Caco-2 (cell line): ENCODE measurements around the gene ADGRG1. TPM values are rescaled to one million over a fixed set of nuclear protein-coding genes. Genes with fewer than 3 reads are reported as not detected.
"Not testable (repeated sequence)": the region's sequence is repeated elsewhere in the genome, so short reads cannot be mapped to it uniquely, and the experiment has no call there.

Experiments
- BruUV-seq: library from RNA; stranded (reverse); fragments of 400-500 nt; replicated peaks from 2 replicates; lab custom pipeline; 2021; lab: Mats Ljungman, UMichigan
- CTCF ChIA-PET: fragments of 300-600 bp; sonication (Branson Sonifier 250); formaldehyde crosslinking; loops from one replicate; lab custom pipeline; 2022; ENCODE audit warnings: antibody characterized with exemption; lab: Charles Lee
- POLR2A ChIA-PET: fragments of 300-600 bp; sonication (Branson Sonifier 250); formaldehyde crosslinking; loops from one replicate; lab custom pipeline; 2022; ENCODE audit warnings: antibody characterized with exemption; lab: Charles Lee
- DNase-seq, 2 experiments: peaks; one replicate each; pipeline versions ENCODE4 v3.0.0 to v3.0.0-alpha.2; 2020 to 2022
- H3K27me3 ChIP-seq: replicated peaks from 2 replicates; pipeline ENCODE4 v1.6.0; 2011; ENCODE audit warnings: low read length; ENCODE audit not compliant: control insufficient read depth, insufficient read depth
- H3K36me3 ChIP-seq: 2 replicates; pipeline ENCODE4 v1.5.1; 2011; ENCODE audit warnings: low read length; ENCODE audit not compliant: control insufficient read depth, insufficient read depth
- H3K4me1 ChIP-seq: fragments of 250-450 bp; sonication (Bioruptor Pico); 2 replicates; pipeline ENCODE4 v1.5.1; 2020; ENCODE audit warnings: mild to moderate bottlenecking
- H3K4me3 ChIP-seq: 2 replicates; pipeline ENCODE4 v1.5.1; 2011; ENCODE audit warnings: low read depth, mild to moderate bottlenecking, control low read depth, low read length
- H3K9me3 ChIP-seq: fragments of 250-450 bp; sonication (Bioruptor Pico); 2 replicates; pipeline ENCODE4 v1.5.1; 2020; ENCODE audit warnings: mild to moderate bottlenecking, moderate library complexity
- H3K27ac Mint-ChIP-seq: one replicate; pipeline ENCODE4 v1.8.0; 2022; ENCODE audit warnings: mixed read lengths; ENCODE audit not compliant: unreplicated experiment
- H3K27me3 Mint-ChIP-seq: one replicate; pipeline ENCODE4 v1.8.0; 2022; ENCODE audit warnings: mixed read lengths; ENCODE audit not compliant: insufficient read depth, unreplicated experiment
- H3K36me3 Mint-ChIP-seq: one replicate; pipeline ENCODE4 v1.8.0; 2022; ENCODE audit warnings: mild to moderate bottlenecking, mixed read lengths; ENCODE audit not compliant: insufficient read depth, unreplicated experiment
- H3K4me1 Mint-ChIP-seq: one replicate; pipeline ENCODE4 v1.8.0; 2022; ENCODE audit warnings: low read depth, mixed read lengths; ENCODE audit not compliant: unreplicated experiment
- H3K4me3 Mint-ChIP-seq: one replicate; pipeline ENCODE4 v1.8.0; 2022; ENCODE audit warnings: mild to moderate bottlenecking, moderate library complexity, mixed read lengths; ENCODE audit not compliant: unreplicated experiment
- H3K9me3 Mint-ChIP-seq: one replicate; pipeline ENCODE4 v1.8.0; 2022; ENCODE audit warnings: mixed read lengths; ENCODE audit not compliant: unreplicated experiment
- intact Hi-C: fragments of 100-400 bp; cut with micrococcal nuclease; formaldehyde crosslinking; loops from one replicate; pipeline ENCODE4 v1.10.0; 2022; ENCODE audit not compliant: unreplicated experiment
- total RNA-seq: library from RNA; stranded (reverse); gene quantifications from 2 replicates; pipeline ENCODE4 v1.2.3, GENCODE V29; 2022
- TF ChIP-seq, protein P1 (sequence below), 2 experiments: fragments of 200-600 bp in 1 of 2; IDR thresholded peaks; 1 replicate in 1 of 2; 2 replicates in 1 of 2; pipeline versions ENCODE4 v1.5.1 to v1.8.0; 2011 to 2022; ENCODE audit warnings: antibody characterized with exemption in 1 of 2, control low read depth in 1 of 2, inconsistent platforms in 1 of 2, low read depth in 1 of 2, low read length in 1 of 2, mild to moderate bottlenecking in 1 of 2, moderate library complexity in 1 of 2; ENCODE audit not compliant: insufficient read depth in 1 of 2, severe bottlenecking in 1 of 2, unreplicated experiment in 1 of 2

The ADGRG1 gene
- total RNA-seq, 1 experiment from 2014 or later = 195 TPM

DNA sequence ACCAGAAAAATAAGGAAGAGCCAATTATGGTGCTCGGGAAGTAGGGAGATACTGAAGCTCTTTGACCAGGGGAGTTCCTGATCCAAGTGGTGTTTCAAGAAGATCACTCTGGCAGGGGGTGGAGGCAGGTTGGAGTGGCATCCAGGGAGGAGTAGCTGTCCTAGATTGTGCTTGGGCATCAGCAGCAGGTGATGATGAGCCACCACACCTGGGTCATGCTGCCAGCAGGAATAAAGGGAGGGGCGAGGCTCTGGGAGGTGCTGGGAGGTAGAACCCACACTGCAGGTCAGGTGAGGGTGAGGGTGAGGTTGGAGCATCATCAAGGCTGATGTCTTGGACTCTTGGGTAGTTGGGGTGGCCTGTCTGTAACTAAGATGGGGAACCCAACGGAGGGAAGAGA lies 35.4 kb upstream of the ADGRG1 start:
- H3K4me1 ChIP-seq = peaks cover 10% of the 10 kb centered on the region
- peaks cover 11% of the 10 kb centered on the region for H3K9me3 Mint-ChIP-seq
- peaks cover 8% of the 10 kb centered on the region for H3K4me1 Mint-ChIP-seq
- H3K36me3 Mint-ChIP-seq = no peaks in the 10 kb centered on the region
- H3K4me3 ChIP-seq = no peak overlapping the region
- TF ChIP-seq, protein P1, sequence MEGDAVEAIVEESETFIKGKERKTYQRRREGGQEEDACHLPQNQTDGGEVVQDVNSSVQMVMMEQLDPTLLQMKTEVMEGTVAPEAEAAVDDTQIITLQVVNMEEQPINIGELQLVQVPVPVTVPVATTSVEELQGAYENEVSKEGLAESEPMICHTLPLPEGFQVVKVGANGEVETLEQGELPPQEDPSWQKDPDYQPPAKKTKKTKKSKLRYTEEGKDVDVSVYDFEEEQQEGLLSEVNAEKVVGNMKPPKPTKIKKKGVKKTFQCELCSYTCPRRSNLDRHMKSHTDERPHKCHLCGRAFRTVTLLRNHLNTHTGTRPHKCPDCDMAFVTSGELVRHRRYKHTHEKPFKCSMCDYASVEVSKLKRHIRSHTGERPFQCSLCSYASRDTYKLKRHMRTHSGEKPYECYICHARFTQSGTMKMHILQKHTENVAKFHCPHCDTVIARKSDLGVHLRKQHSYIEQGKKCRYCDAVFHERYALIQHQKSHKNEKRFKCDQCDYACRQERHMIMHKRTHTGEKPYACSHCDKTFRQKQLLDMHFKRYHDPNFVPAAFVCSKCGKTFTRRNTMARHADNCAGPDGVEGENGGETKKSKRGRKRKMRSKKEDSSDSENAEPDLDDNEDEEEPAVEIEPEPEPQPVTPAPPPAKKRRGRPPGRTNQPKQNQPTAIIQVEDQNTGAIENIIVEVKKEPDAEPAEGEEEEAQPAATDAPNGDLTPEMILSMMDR (IDR thresholded peaks at IDR 0.05; ENCODE audit: insufficient read depth in 1 of 2, low read depth in 1 of 2, low read length in 1 of 2, severe bottlenecking in 1 of 2, unreplicated experiment in 1 of 2) = no peak
- no peak overlapping the region for H3K27ac Mint-ChIP-seq
- ChIA-PET CTCF (interaction anchor here (1.0 kb wide), 1 partner anchor 42 kb away, joined by 3 read pairs; no protein-coding TSS in a partner anchor), POLR2A (no interaction called here)
- H3K4me3 Mint-ChIP-seq = no peak overlapping the region
- DNase-seq = no peak
- no peaks in the 10 kb centered on the region for H3K27me3 ChIP-seq
- BruUV-seq = no TSS peak
- intact Hi-C loops = loop anchor here (10.0 kb wide), 1 partner anchor 272 kb away; no protein-coding TSS in a partner anchor
- H3K9me3 ChIP-seq = no peaks in the 10 kb centered on the region
- no peaks in the 10 kb centered on the region for H3K36me3 ChIP-seq
- H3K27me3 Mint-ChIP-seq = no peaks in the 10 kb centered on the region

DNA sequence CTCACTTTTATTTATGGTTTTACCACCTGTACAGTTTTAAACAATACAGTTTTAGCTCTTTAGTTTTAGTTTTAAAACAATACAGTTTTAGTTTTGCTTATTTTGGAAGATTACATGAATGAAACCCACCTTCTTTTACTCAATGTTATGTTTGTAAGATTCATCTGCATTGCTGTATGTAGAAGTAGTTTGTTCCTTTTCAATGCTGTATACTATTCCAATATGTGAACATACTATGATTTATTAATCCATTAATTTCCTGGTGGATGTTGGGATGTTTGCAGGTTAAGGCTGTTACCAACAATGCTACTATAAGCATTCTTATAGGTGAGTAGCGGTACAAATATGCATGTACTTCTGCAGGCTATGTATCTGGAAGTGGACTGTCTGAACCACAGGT lies 34.4 kb upstream of the ADGRG1 start:
- H3K36me3 Mint-ChIP-seq = no peaks in the 10 kb centered on the region
- no peak for DNase-seq

DNA sequence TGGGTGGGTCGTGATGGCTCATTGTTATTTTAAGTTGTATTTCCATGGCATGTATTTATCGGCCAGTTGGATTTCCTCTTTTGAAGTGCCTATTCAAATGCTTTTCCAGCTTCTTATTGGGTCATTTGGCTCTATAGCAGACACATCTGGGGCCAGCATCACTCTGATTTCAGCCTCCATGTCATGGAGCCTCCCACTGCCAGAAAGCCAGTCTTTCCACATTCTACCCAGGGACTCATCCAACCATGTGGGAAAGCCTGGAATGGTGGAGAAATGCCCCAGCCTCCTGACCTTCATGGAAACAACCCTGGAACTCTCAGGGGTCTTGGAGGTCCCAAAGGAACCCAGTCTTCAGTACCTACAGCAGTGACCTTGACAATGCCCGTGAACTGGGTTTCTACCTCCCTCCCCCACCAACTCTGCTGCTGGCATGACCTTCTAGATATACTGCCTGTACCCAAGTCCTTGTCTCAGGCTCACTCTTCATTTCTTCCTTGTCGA lies 33.8 kb upstream of the ADGRG1 start:
- no peaks in the 10 kb centered on the region for H3K36me3 Mint-ChIP-seq
- CTCF ChIA-PET = no interaction called here
- no peak overlapping the region for H3K27ac Mint-ChIP-seq
- peaks cover 8% of the 10 kb centered on the region for H3K4me1 Mint-ChIP-seq
- no peak for DNase-seq
- peaks cover 11% of the 10 kb centered on the region for H3K9me3 Mint-ChIP-seq
- H3K27me3 Mint-ChIP-seq = no peaks in the 10 kb centered on the region
- no TSS peak for BruUV-seq
- Histone ChIP-seq H3K4me3 (no peak overlapping the region), H3K4me1 (peaks cover 10% of the 10 kb centered on the region), H3K27me3 (no peaks in the 10 kb centered on the region), H3K36me3 (no peaks in the 10 kb centered on the region), H3K9me3 (no peaks in the 10 kb centered on the region; the same call in 1 of the 2 replicates)
- TF ChIP-seq, protein P1 (IDR thresholded peaks at IDR 0.05; ENCODE audit: insufficient read depth in 1 of 2, low read depth in 1 of 2, low read length in 1 of 2, severe bottlenecking in 1 of 2, unreplicated experiment in 1 of 2) = no peak
- H3K4me3 Mint-ChIP-seq = no peak overlapping the region
- intact Hi-C loops = loop anchor here (10.0 kb wide), 1 partner anchor 270 kb away; no protein-coding TSS in a partner anchor
- POLR2A ChIA-PET = no interaction called here

More for the DNA sequence above, 34.4 kb upstream of the ADGRG1 start:
- Mint-ChIP-seq H3K4me1 (peaks cover 8% of the 10 kb centered on the region), H3K4me3 (no peak overlapping the region), H3K27me3 (no peaks in the 10 kb centered on the region), H3K9me3 (peaks cover 11% of the 10 kb centered on the region), H3K27ac (no peak overlapping the region)
- no peaks in the 10 kb centered on the region for H3K36me3 ChIP-seq
- BruUV-seq = no TSS peak
- H3K9me3 ChIP-seq = no peaks in the 10 kb centered on the region; the same call in 1 of the 2 replicates
- TF ChIP-seq, protein P1 (IDR thresholded peaks at IDR 0.05; ENCODE audit: insufficient read depth in 1 of 2, low read depth in 1 of 2, low read length in 1 of 2, severe bottlenecking in 1 of 2, unreplicated experiment in 1 of 2) = no peak
- intact Hi-C loops = loop anchor here (10.0 kb wide), 1 partner anchor 271 kb away; no protein-coding TSS in a partner anchor
- ChIA-PET POLR2A (no interaction called here), CTCF (interaction anchor here (1.0 kb wide), 1 partner anchor 41 kb away, joined by 3 read pairs; no protein-coding TSS in a partner anchor)
- H3K4me3 ChIP-seq = no peak overlapping the region
- H3K4me1 ChIP-seq = peaks cover 10% of the 10 kb centered on the region
- no peaks in the 10 kb centered on the region for H3K27me3 ChIP-seq

DNA sequence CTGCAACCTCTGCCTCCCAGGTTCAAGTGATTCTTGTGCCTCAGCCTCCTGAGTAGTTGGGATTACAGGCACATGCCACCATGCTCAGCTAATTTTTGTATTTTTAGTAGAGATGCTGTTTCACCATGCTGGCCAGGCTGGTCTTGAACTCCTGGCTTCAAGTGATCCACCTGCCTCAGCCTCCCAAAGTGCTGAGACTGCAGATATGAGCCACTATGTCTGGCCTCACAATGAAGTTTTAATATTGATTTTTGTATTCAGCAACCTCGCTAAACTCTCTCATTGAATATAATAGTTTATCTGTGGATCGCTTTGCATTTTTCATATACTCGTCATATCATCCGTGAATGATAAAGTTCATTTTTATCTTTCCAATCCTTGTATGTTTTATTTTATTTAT lies 32.2 kb upstream of the ADGRG1 start:
- H3K4me1 ChIP-seq, H3K9me3 ChIP-seq, H3K4me3 Mint-ChIP-seq, H3K36me3 Mint-ChIP-seq, H3K27me3 Mint-ChIP-seq, DNase-seq, H3K27ac Mint-ChIP-seq, CTCF ChIA-PET, BruUV-seq, H3K27me3 ChIP-seq, H3K36me3 ChIP-seq, H3K4me1 Mint-ChIP-seq, H3K4me3 ChIP-seq: not testable (repeated sequence)
- POLR2A ChIA-PET = interaction anchor here (0.9 kb wide), 1 partner anchor 9 kb away, joined by 3 read pairs; no protein-coding TSS in a partner anchor
- intact Hi-C loops = loop anchor here (10.0 kb wide), 1 partner anchor 269 kb away; no protein-coding TSS in a partner anchor
- peaks cover 11% of the 10 kb centered on the region for H3K9me3 Mint-ChIP-seq
